ENCODE results near the gene ADAMTSL3.

The ADAMTSL3 gene

DNA sequence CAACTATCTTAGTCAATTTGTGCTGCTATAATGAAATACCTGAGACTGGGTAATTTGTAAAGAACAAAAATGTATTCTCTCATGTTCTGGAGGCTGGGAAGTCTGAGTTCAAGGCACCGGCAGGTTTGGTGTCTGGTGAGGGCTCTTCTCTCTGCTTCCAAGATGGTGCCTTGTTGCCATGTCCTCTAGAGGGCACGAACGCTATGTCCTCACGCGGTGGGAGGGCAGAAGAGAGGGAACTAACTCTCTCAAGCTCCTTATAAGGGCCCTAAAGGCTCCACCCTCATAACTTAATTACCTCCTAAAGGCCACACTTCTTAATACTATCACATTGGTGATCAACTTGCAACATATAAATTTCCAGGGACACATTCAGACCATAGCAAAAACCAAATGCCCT lies 108.4 kb downstream of the ADAMTSL3 start:
- no peak for DNase-seq

DNA sequence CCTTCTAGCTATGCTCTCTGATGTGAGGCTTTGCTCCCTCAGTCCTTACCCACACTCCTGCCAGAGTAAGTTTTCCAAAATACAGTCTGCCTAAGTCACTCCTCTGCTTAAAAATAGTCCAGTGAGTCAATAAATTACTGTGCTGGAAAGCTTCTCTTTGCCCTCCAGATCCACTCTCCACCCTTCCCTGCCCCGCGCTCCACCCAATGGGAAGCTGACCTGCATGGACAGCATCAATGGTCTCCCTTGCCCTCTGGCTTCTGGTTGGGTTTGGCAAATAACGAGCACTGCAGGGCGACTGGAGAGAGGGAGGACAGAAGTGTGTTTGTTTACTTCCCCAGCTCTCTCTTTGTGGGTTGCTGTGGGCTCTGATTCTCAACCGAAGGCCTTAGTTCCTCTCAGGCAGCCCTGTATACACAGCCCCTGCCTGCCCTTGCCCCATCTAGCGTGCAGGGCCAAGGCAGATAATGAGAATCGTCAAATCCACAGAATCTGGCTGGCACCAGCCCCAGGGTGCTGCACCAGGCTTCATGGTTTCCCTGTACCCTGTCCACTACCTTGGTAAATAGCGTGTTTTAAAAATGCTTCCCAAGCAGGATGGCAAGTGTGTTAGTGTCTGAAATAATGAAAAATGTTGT lies 110.4 kb downstream of the ADAMTSL3 start:
- no peak for DNase-seq

DNA sequence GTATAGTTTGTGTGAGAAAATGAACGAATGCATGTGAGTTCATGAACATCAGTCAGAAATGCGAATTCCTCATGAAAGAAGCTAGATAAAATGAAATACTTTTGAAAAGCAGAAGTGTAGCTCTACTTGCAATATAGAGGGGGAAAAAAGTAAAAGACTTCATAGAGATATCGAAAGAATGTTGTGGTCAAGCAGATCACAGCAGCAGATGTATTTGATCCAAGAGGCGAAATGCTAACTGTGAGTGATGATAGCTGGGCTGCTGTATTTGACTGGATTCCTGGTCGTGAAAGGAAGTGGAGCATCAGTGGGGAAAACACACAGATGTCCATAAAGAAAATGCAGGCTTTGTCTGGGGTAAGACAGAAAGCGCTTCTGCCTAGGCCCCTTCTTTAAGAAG lies 112.4 kb downstream of the ADAMTSL3 start:
- no peak for DNase-seq

DNA sequence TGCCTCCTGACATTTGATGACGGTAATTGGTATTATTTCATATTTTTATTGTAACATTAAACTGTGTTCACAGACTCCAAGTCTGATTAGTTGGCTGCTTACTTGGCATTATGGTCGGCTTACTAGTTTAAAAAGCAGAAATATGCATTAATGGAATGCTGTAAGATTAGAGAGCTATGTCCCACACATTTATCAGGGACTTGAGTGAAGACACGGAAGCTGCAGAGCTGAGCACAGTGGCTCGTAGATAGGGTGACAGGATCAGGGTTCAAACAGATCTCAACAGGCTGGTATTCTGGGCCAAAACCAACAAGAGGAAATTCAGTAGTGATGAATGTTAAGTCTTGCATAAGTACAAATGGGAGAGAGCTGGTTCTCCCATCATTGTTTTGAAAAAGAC lies 113.8 kb downstream of the ADAMTSL3 start:
- no peak for DNase-seq

DNA sequence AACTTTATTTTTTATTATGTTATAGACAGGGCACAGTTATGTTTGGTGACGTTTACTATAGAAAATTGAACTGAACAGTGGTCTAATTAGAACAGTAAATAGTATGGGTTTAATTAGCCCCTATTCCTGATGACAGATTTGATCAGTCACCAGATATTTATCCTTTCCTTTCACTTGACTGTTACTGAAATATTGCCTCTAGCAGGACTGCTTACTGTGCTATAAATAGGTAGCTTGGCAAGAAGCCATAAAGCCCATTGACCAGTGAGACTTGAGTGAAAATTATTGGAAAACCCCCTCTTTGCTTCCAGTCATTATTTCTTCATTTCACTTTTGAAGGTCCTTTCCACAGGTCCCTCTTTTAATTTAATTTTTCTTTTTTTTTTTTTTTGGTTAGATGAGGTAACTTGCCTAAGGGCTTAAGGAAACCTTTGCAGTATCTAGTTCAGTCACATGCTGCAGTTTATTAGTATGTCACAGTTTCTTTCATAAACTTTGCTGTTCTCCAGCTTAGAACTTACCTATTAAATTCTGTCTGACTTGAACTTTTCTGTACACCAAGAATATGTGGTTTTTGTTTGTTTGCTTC lies 115.6 kb downstream of the ADAMTSL3 start:
- no peak for DNase-seq

DNA sequence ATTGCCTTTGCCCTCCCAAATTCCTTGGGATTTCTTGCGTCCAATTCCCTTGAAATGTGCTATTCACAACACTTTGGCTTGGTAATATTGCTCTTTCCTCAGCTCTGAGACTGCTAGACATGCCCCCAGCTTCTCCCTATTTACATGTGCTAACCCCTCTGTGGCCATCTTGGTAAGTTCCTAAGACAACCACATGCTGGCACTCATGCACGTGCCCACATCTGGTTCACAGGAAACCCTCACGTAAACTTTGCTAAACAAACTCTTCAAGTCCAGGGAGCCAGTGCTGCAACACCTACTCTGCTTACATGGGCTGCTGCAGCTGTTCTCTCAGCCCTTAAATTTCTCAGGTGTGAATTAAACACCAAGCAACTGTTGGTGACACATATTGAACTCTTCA lies 121.8 kb downstream of the ADAMTSL3 start:
- no peak for DNase-seq

DNA sequence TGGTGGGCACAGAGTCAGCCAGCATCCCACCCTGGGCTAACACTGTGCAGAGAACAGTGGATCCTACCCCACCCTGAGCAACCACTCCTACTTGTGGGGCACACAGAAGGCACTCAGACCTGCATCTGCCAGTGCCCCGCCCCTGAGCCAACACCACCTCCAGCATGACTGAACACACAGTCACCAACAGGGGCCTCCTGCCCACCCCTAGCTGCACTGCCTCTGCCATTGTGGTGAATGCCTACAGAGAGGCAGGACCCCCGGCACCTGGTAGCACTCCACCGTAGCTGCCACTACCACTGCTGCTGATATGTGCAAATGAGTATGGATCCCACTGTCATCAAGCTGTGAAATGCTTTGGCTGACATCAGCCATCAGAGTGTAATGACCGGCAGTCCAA lies 123.1 kb downstream of the ADAMTSL3 start:
- DNase-seq, result no peak

DNA sequence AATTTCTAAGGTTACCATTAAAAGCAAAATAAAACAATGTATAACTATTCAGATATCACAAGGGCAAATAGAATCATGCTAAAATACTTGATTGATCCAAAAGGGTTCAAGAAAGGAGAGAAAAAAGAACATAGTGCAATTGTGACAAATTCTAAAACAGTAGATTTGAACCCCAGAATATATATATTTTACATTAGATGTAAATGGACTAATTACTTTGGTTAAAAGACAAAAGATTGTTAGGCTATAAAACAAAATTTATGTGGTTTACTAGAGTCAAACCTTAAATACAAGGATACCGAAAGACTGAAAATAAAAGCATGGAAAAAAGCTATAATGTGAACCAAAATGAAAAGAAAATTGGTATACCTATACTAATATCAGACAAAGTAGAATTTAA lies 129.3 kb downstream of the ADAMTSL3 start:
- DNase-seq, result no peak

DNA sequence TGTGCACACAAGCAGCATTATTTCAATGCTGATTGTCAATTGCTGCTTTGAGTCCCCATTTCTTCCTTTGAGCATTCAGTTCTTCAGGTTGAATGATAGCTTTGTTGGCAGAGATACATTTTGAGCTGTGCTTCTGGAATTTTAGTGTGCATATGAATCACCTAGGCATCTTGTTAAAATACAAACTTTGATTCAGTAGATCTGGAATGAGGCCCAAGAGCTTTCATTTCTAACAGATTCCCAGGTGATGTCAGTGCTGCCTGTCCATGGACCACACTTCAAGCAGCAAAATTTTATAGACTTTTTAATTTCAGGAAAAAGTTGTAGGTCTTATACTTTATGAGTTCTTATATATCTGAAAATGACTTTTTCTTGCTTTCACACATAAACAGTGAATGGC lies 131.1 kb downstream of the ADAMTSL3 start:
- no peak for DNase-seq

DNA sequence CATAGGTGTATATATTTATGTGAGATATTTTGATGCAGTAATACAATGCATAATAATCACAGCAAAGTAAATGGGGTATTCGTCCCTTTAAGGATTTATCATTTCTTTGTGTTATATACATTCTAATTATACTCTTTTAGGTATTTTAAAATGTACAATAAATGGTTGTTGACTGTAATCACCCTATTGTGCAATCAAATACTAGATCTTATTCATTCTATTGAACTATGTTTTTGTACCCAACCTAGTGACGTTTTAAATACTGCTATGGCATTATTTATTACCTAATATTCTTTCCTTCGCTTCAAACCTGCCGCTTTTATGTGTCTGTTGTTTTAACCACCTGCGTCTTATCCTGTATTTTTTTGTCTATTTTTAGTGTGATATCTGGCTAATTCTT lies 132.4 kb downstream of the ADAMTSL3 start:
- DNase-seq, result no peak

DNA sequence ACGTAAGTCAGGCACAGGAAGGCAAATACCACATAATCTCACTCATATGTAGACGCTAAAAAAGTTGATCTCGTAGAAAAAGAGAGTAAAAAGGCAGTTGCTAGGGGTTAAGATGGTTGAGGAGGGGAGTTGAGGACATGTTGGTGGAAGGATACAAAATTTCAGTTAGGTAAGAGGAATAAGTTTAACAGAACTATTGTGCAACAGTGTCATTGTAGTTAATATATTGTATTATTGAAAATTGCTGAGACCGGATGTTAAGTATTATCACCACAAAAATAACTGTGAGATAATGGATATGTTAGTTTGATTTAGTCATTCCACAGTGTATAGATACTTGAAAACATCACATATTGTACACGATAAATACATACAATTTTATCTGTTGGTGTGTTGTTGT lies 139.1 kb downstream of the ADAMTSL3 start:
- no peak for DNase-seq

DNA sequence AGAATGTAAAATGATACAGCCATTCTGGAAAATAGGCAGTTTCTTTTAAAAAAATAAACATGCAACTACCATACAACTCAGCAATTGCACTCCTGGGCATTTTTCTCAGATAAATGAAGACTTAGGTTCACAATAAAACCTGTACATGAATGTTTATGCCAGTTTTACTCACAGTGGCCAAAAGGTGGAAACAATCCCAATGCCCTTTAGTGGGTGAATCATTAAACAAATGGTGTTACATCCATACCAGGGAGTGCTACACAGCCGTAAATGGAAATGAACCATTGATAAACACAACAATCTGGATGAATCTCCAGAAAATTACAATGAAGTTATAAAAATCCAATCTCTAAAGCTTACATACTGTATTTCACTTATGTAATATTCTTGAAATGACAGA lies 140.3 kb downstream of the ADAMTSL3 start:
- no peak for DNase-seq

DNA sequence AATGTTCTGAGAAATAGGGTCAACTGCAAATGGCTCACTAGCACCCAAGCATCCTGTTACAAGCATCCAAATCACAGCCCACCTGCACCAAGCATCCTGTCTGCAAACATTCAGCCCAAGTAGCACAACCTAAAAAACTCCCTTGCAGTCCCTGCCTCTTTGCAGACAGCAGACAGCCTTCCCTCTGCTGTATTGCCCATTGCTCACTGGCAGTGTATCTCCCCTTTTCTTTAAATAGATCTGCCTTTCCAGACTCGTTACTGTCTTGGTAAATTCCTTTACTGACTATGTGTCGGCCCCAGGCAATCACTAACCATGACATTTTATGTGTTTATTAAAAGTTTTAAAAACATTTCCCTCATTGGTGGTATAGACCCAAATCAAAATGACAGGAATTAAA lies 155.4 kb downstream of the ADAMTSL3 start:
- DNase-seq, result no peak

DNA sequence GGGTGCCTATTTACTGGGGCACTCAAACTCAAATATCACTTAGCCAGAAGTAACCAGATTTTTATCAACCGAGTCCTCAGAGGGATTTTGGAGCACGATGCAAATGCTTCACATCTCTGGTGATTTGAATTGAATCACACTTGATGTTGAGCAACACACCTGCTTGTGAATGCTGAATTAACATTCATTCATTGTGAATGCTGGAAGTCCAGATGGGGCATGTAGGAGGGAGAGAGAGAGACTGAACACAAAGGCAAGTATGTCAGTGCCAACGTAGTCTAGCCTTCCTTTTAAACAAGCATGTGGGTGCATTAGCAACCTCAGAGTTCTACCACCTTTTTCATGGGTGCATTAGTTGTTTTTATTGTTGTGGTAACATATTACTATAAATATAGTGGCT lies 156.2 kb downstream of the ADAMTSL3 start:
- DNase-seq, result no peak

DNA sequence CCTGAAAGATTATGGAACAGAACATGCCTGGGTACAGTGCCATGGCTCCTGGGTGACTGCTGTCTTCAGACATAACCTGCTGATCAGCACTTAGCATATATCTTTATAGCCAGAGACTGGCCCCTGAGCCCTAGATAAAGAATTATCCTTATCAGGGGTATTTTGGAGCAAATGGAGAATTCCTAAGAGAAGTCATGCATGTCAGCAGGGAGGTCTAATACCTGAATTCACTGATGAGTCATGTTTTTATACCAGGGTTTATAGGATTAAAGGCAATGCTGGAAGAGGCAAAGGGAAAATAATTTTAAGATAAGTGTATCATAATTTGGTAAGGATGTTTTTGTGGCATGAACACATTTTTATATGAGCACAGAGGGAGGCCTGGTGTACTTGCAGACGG lies 159.8 kb downstream of the ADAMTSL3 start:
- no peak for DNase-seq

DNA sequence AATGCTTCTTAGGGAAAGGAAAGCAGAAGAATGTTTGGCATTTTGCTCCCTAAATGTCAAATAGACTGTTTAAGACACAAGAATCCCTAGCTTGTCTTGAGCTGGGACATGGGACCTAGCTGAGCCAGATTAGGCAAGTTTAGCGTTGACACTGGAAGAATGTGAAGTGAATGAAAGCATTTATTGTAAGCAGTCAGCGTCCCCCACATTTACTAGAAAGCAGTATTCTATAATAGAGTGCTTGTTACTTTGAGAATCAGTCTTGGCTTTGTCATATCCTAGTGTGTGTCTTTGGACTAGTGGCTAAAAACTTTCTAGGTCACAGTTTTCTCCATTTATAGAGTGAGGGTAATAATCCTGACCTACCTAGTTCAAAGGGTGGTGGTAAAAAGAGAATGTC lies 161.6 kb downstream of the ADAMTSL3 start:
- no peak for DNase-seq

DNA sequence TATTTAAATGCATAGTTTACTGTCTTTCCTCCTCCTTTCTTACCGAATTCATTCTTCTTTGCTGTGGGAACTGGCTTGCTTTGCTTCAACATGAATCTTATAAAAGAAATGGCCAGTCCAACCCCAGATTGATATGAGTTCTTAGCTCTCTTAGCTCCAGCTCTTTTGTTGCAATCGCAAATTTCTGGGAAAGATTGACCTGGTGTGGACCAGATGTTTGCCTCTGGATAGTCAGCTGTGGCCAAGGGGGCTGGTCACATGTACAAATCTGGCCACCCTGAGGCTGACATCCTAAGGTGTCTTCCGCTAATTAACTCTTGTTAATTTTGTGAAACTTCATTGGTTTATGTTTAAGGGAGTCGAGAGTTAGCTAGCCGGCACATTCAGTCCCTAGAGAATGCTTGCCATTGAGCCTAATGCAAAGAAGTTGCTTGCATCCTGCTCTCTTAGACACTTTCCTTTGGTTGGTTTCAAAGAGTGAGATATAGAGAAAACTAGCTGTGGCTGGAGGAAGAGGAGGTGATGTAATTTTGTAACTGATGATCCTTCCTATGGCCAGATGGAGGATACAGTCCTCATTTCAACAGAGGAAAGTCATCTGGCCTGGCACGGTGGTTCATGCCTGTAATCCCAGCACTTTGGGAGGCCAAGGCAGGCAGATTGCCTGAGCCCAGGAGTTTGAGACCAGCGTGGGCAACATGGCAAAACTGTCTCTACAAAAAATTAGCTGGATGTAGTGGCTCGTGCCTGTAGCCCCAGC lies 162.4 kb downstream of the ADAMTSL3 start:
- no peak for DNase-seq

DNA sequence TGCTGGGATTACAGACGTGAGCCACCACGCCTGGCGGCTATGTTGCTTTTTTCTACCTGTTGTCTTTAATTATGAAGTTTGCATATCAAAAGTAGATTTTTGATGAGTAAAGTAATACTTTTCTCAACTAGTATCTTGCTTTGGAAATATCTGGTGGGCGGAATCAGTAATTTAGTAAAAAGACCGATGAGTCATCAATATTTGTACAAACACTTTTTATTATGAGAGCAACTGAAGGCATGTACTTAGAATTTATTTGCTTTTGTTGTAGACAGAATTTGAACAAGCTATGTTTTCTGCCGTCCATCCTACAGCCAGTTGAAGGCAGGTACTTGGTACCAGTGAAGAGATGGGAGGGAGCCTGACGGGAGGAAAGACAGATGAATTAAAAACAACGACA lies 164.7 kb downstream of the ADAMTSL3 start:
- no peak for DNase-seq

DNA sequence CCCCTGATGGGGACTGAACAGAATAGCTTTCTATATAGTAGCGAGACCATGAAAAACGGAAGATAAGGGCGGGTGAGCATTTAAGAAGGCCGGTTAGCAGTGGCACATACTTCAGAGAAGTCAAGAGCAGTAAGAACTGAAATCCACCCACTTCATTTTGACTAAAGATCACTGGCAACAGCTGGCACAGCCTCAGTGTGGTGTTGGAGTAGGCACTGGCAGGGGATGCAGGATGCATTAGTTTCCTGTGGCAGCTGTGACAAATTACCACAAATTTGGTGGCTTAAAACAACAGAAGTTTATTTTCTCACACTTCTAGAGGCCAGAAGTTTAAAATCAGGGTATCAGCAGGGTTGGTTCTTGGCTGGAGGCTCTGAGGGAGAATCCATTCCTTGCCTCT lies 176.5 kb downstream of the ADAMTSL3 start:
- no peak for DNase-seq

DNA sequence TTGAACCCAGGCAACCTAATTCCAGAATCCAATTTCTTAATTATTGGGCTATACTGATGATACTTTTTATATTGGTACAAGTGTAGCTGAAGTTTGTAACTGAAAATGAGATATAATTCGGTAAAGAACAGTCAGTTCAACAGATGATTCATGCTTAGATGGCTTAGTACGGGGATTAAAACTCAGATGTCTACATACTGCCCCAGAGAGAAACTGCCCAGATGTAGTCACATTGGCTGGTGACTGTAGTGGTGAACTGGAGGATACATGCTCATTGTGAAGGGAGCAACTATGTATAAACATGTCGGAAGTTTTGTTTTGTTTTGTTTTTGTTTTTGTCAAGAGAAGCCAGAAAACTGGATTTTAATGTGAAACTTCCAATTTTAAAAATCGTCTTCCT lies 179.6 kb downstream of the ADAMTSL3 start:
- DNase-seq, result no peak

DNA sequence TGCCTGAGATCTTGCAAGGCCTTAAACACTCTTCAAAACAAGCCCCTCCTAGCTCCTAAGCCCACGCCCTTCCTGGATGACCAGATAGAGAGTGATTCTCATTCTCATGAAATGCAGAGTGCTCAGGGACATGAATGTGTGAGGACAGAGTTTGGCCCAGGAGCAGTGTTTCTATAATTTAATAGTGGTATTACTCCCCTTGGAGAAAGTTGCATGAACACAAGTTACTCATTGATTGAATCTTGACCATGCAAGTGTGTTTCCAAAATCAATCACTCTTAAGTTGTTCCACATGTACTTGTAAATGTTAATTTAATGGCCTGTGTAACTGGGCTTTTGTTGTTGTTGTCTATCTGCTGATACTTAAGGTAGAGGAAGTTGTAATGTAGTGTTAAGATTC lies 181.6 kb downstream of the ADAMTSL3 start:
- no peak for DNase-seq

DNA sequence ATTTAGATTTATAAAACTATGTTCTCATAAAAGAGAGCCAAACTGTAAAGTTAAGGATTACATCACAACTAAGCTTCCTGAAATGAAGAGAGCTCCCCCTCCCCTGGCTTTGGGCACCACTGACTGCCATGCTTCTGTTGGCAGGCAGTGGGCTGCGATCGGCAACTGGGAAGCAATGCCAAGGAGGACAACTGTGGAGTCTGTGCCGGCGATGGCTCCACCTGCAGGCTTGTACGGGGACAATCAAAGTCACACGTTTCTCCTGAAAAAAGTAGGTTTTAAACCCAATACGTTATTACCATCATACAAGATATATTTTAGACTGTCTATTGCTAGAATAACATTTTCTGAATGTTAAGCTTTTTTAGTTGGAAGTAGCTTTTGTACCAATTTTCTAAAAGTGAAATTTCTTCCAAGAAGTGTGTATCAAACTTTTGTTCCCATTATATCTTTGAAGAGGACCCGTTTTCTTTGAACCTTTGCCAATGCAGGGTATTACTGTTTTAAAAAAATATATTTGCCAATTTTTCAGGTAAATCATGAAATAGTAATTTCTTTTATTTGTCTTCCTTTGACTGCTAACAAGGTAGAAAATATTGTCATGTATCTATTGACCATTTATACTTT lies 184.1 kb downstream of the ADAMTSL3 start:
- DNase-seq, result no peak

DNA sequence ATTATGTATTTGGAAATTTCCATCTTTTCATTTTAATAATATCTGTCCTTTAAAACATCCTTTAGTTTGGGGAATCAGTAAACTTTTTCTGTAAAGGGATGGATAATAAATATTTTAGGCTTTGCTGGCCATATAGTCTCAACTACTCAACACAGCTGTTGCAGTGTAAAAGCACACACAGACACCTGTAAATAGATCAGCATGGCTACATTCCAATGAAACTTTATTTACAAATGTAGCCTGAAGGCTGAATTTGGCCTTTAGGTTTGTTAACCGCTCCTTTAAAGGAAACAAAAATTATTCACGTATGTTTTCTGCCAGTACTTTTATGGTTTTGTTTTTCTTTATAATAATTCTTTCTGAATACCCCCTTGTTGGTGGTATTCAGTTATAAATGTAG lies 184.8 kb downstream of the ADAMTSL3 start:
- no peak for DNase-seq

DNA sequence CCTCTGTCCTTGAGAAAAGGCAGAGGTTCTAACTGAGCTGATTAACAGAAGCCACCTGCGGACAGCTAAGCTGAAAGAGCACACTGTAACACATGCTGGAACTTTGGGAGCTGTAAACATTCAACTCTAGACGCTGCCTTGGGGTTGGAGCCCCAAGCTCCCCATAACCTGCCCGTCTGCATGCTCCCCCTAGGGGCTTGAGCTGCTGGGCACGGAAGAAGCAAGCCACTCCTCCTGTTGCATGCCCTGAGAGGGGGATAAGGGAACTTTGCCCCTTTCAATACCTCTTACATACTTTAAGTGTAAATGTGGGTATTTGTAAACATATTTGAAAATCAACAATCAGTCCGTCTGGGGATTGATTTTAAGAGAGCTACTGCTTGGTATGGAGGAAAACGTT lies 188.4 kb downstream of the ADAMTSL3 start:
- DNase-seq, result no peak
